Measurements from ENCODE around the gene SLX4IP. TPM values are rescaled to one million over a fixed set of nuclear protein-coding genes. Genes with fewer than 3 reads are reported as not detected.

Gene SLX4IP
- total and polyA plus RNA-seq, 7 donors: 0.20 to 1.9 (median 0.86) TPM

- Histone ChIP-seq H3K36me3 (ENCODE audit: insufficient read depth in 1 of 2, low read depth in 1 of 2) (no peaks in the 10 kb centered on the region), H3K27me3 (ENCODE audit: insufficient read depth in 3 of 3, low read length in 2 of 3) (no peaks in the 10 kb centered on the region), H3K4me3 (no peak overlapping the region), H3K9me3 (no peaks in the 10 kb centered on the region), H3K4me1 (no peaks in the 10 kb centered on the region), H3K27ac (no peak overlapping the region)
- TF ChIP-seq CTCF (IDR thresholded peaks at IDR 0.05): no peak
- intact Hi-C loops (cut with DNase I): no loop called here
- DNase-seq (no peak), ATAC-seq (peak; percentile 48 to 87 (median 64))
- WGBS, 3 donors: 64 to 91% (median 74%) methylated on average over 2 of the region's 2 CpGs
Observed at GRCh38 chr20:10530883-10531282, 95.8 kb downstream of the SLX4IP start.

GRCh38 chr20:10531848-10532247 lies 96.7 kb downstream of the SLX4IP start:
- no peaks in the 10 kb centered on the region for H3K4me1 ChIP-seq
- H3K27ac ChIP-seq: no peak overlapping the region
- intact Hi-C loops (cut with DNase I): no loop called here
- WGBS, 3 donors: 88 to 95% (median 90%) methylated on average over 3 of the region's 3 CpGs
- no peak for DNase-seq
- no peak for TF ChIP-seq CTCF (IDR thresholded peaks at IDR 0.05)
- ATAC-seq: no peak
- no peak overlapping the region for H3K4me3 ChIP-seq
- no peaks in the 10 kb centered on the region for H3K27me3 ChIP-seq (ENCODE audit: insufficient read depth in 3 of 3, low read length in 2 of 3)
- H3K9me3 ChIP-seq: no peaks in the 10 kb centered on the region
- no peaks in the 10 kb centered on the region for H3K36me3 ChIP-seq (ENCODE audit: insufficient read depth in 1 of 2, low read depth in 1 of 2)

- WGBS, 3 donors: 85 to 94% (median 92%) methylated on average over 3 of the region's 3 CpGs
Observed at GRCh38 chr20:10532361-10532760, 97.3 kb downstream of the SLX4IP start.

GRCh38 chr20:10536531-10536930 lies 101.4 kb downstream of the SLX4IP start:
- Histone ChIP-seq H3K4me3 (no peak overlapping the region), H3K9me3 (no peaks in the 10 kb centered on the region), H3K4me1 (no peaks in the 10 kb centered on the region), H3K27me3 (ENCODE audit: insufficient read depth in 3 of 3, low read length in 2 of 3) (no peaks in the 10 kb centered on the region), H3K27ac (no peak overlapping the region), H3K36me3 (ENCODE audit: insufficient read depth in 1 of 2, low read depth in 1 of 2) (no peaks in the 10 kb centered on the region)
- 14 to 26% (median 19%) methylated on average over 4 of the region's 4 CpGs for WGBS, 3 donors
- intact Hi-C loops (cut with DNase I): no loop called here
- peak; percentile 20 for TF ChIP-seq CTCF (IDR thresholded peaks at IDR 0.05)
- ATAC-seq (no peak), DNase-seq (no peak)

More at GRCh38 chr20:10532361-10532760, 97.3 kb downstream of the SLX4IP start:
- intact Hi-C loops (cut with DNase I): no loop called here
- Histone ChIP-seq H3K27ac (no peak overlapping the region), H3K4me1 (no peaks in the 10 kb centered on the region), H3K9me3 (no peaks in the 10 kb centered on the region), H3K36me3 (ENCODE audit: insufficient read depth in 1 of 2, low read depth in 1 of 2) (no peaks in the 10 kb centered on the region), H3K4me3 (no peak overlapping the region), H3K27me3 (ENCODE audit: insufficient read depth in 3 of 3, low read length in 2 of 3) (no peaks in the 10 kb centered on the region)
- DNase-seq (no peak), ATAC-seq (no peak)
- no peak for TF ChIP-seq CTCF (IDR thresholded peaks at IDR 0.05)

- Histone ChIP-seq H3K27me3 (ENCODE audit: insufficient read depth in 3 of 3, low read length in 2 of 3) (no peaks in the 10 kb centered on the region), H3K4me1 (no peaks in the 10 kb centered on the region), H3K4me3 (no peak overlapping the region), H3K9me3 (no peaks in the 10 kb centered on the region), H3K27ac (no peak overlapping the region), H3K36me3 (ENCODE audit: insufficient read depth in 1 of 2, low read depth in 1 of 2) (no peaks in the 10 kb centered on the region)
- intact Hi-C loops (cut with DNase I): no loop called here
- 62 to 67% (median 66%) methylated on average over 2 of the region's 2 CpGs for WGBS, 3 donors
- no peak for TF ChIP-seq CTCF (IDR thresholded peaks at IDR 0.05)
- DNase-seq (no peak), ATAC-seq (no peak)
Observed at GRCh38 chr20:10537850-10538480, 102.9 kb downstream of the SLX4IP start.
